CD8-positive, alpha-beta memory T cell (primary cell): ENCODE results near the gene OR51B4. TPM values are rescaled to one million over a fixed set of nuclear protein-coding genes. Genes with fewer than 3 reads are reported as not detected.
"Not testable (repeated sequence)": the region's sequence is repeated elsewhere in the genome, so short reads cannot be mapped to it uniquely, and the experiment has no call there.

Source experiments
- CTCF ChIA-PET: fragments of 350-600 bp; sonication (Branson Sonifier 250); formaldehyde crosslinking; loops from one replicate; lab custom pipeline; 2021; ENCODE audit warnings: antibody characterized with exemption; lab: Charles Lee
- POLR2A ChIA-PET: fragments of 350-600 bp; sonication (Branson Sonifier 250); formaldehyde crosslinking; loops from one replicate; lab custom pipeline; 2021; ENCODE audit warnings: antibody characterized with exemption; lab: Charles Lee
- DNase-seq, 5 donors: peaks; one replicate each; pipeline versions ENCODE4 v3.0.0 to v3.0.0-alpha.2; 2020 to 2022; ENCODE audit warnings: mixed read lengths in 1 of 5
- H3K27ac ChIP-seq: one replicate; pipeline ENCODE4 v1.7.0; 2013; ENCODE audit warnings: low read depth, mild to moderate bottlenecking, low read length, moderate library complexity
- H3K27me3 ChIP-seq: 2 replicates; pipeline ENCODE4 v1.7.0; 2013; ENCODE audit warnings: low read length, mild to moderate bottlenecking; ENCODE audit not compliant: insufficient read depth, poor library complexity, severe bottlenecking
- H3K36me3 ChIP-seq: 2 replicates; pipeline ENCODE4 v1.7.0; 2013; ENCODE audit warnings: mild to moderate bottlenecking, low read length, moderate library complexity; ENCODE audit not compliant: insufficient read depth
- H3K4me1 ChIP-seq: 2 replicates; pipeline ENCODE4 v1.7.0; 2013; ENCODE audit warnings: mild to moderate bottlenecking, low read length, moderate library complexity; ENCODE audit not compliant: insufficient read depth
- H3K4me3 ChIP-seq: 2 replicates; pipeline ENCODE4 v1.7.0; 2013; ENCODE audit warnings: mild to moderate bottlenecking, low read length
- H3K9me3 ChIP-seq: 2 replicates; pipeline ENCODE4 v1.7.0; 2013; ENCODE audit warnings: mild to moderate bottlenecking, low read length
- H3K27ac Mint-ChIP-seq, 8 donors: one replicate each; pipeline ENCODE4 v1.8.0; 2020 to 2021; ENCODE audit warnings: mixed read lengths in 8 of 8, mild to moderate bottlenecking in 6 of 8, inconsistent platforms in 3 of 8, moderate library complexity in 3 of 8
- H3K27me3 Mint-ChIP-seq, 2 donors: one replicate each; pipeline ENCODE4 v1.8.0; 2020 to 2021; ENCODE audit warnings: mixed read lengths in 2 of 2, mild to moderate bottlenecking in 1 of 2, moderate library complexity in 1 of 2
- H3K36me3 Mint-ChIP-seq, 3 donors: one replicate each; pipeline ENCODE4 v1.8.0; 2020 to 2021; ENCODE audit warnings: mixed read lengths in 3 of 3, inconsistent platforms in 1 of 3, mild to moderate bottlenecking in 1 of 3
- H3K4me1 Mint-ChIP-seq, 3 donors: one replicate each; pipeline ENCODE4 v1.8.0; 2020 to 2021; ENCODE audit warnings: mixed read lengths in 3 of 3, inconsistent platforms in 1 of 3, mild to moderate bottlenecking in 1 of 3
- H3K4me3 Mint-ChIP-seq, 7 donors: one replicate each; pipeline ENCODE4 v1.8.0; 2020 to 2021; ENCODE audit warnings: mixed read lengths in 7 of 7, mild to moderate bottlenecking in 6 of 7, moderate library complexity in 4 of 7, inconsistent platforms in 2 of 7
- H3K9me3 Mint-ChIP-seq, 5 donors: one replicate each; pipeline ENCODE4 v1.8.0; 2020 to 2022; ENCODE audit warnings: mixed read lengths in 5 of 5, mild to moderate bottlenecking in 3 of 5, moderate library complexity in 2 of 5, inconsistent platforms in 1 of 5
- polyA plus RNA-seq: library from polyadenylated mRNA; unstranded; fragments of 300-500 nt; fragmentation: Illumina TruSeq; gene quantifications from one replicate; pipeline ENCODE4 v1.2.3, GENCODE V29; 2021
- total RNA-seq, 2 experiments: library from RNA; stranded (reverse); gene quantifications; one replicate each; pipeline ENCODE4 v1.2.3, GENCODE V29; 2021

OR51B4 gene
- total and polyA plus RNA-seq, 3 experiments from 2014 or later = not detected

GRCh38 chr11:5337253-5337652 is 35.5 kb upstream of the OR51B4 start:
- POLR2A ChIA-PET, H3K36me3 ChIP-seq, H3K9me3 ChIP-seq, CTCF ChIA-PET, H3K36me3 Mint-ChIP-seq, H3K4me3 Mint-ChIP-seq, H3K4me1 ChIP-seq, H3K27ac Mint-ChIP-seq, H3K4me1 Mint-ChIP-seq, H3K4me3 ChIP-seq, H3K9me3 Mint-ChIP-seq, DNase-seq, H3K27me3 ChIP-seq, H3K27ac ChIP-seq: not testable (repeated sequence)
- H3K27me3 Mint-ChIP-seq = peaks cover 9 to 10% of the 10 kb centered on the region in 2 donors

GRCh38 chr11:5336331-5336730 is 34.6 kb upstream of the OR51B4 start:
- DNase-seq = no peak
- H3K4me3 Mint-ChIP-seq = no peak overlapping the region
- no peak overlapping the region for H3K27ac ChIP-seq
- POLR2A ChIA-PET = no interaction called here
- CTCF ChIA-PET = no interaction called here
- H3K9me3 ChIP-seq = no peaks in the 10 kb centered on the region
- no peaks in the 10 kb centered on the region for H3K27me3 ChIP-seq
- H3K4me3 ChIP-seq = no peak overlapping the region
- H3K9me3 Mint-ChIP-seq = peaks cover 0 to 4% (median 0%) of the 10 kb centered on the region in 5 donors
- no peaks in the 10 kb centered on the region for H3K36me3 Mint-ChIP-seq
- no peaks in the 10 kb centered on the region for H3K36me3 ChIP-seq
- no peaks in the 10 kb centered on the region for H3K4me1 ChIP-seq
- H3K27ac Mint-ChIP-seq = no peak overlapping the region
- peaks cover 9 to 10% of the 10 kb centered on the region in 2 donors for H3K27me3 Mint-ChIP-seq
- H3K4me1 Mint-ChIP-seq = no peaks in the 10 kb centered on the region

- Mint-ChIP-seq H3K9me3 (peaks cover 0 to 4% (median 0%) of the 10 kb centered on the region in 5 donors), H3K27ac (no peak overlapping the region), H3K4me1 (no peaks in the 10 kb centered on the region), H3K27me3 (peaks cover 8 to 9% of the 10 kb centered on the region in 2 donors), H3K36me3 (no peaks in the 10 kb centered on the region), H3K4me3 (no peak overlapping the region)
- no peak overlapping the region for H3K27ac ChIP-seq
- no peaks in the 10 kb centered on the region for H3K9me3 ChIP-seq
- no peak overlapping the region for H3K4me3 ChIP-seq
- CTCF ChIA-PET = no interaction called here
- H3K36me3 ChIP-seq = no peaks in the 10 kb centered on the region
- DNase-seq = no peak
- POLR2A ChIA-PET = no interaction called here
- no peaks in the 10 kb centered on the region for H3K27me3 ChIP-seq
- H3K4me1 ChIP-seq = no peaks in the 10 kb centered on the region
Measured at GRCh38 chr11:5335170-5335569, 33.4 kb upstream of the OR51B4 start.

- Mint-ChIP-seq H3K9me3 (peaks cover 0 to 7% (median 0%) of the 10 kb centered on the region in 5 donors), H3K4me3 (no peak within 1 kb of the TSS), H3K27me3 (no peaks in the 10 kb centered on the region), H3K36me3 (no peaks in the 10 kb centered on the region), H3K4me1 (no peaks in the 10 kb centered on the region), H3K27ac (no peak within 1 kb of the TSS)
- H3K4me3 ChIP-seq = no peak within 1 kb of the TSS
- H3K27me3 ChIP-seq = no peaks in the 10 kb centered on the region
- no peak for DNase-seq
- H3K27ac ChIP-seq = no peak within 1 kb of the TSS
- H3K4me1 ChIP-seq = no peaks in the 10 kb centered on the region
- ChIA-PET POLR2A (no interaction called here), CTCF (no interaction called here)
- H3K36me3 ChIP-seq = no peaks in the 10 kb centered on the region
- no peaks in the 10 kb centered on the region for H3K9me3 ChIP-seq
Measured at GRCh38 chr11:5324197-5324596, 22.5 kb upstream of the OR51B4 start, which contains the start of gene OR51B2. TSS of gene OR51B2 (minus strand) at chr11:5324297. CDS start at chr11:5324297, 0 bp downstream.

- Histone ChIP-seq H3K4me3 (no peak overlapping the region), H3K4me1 (no peaks in the 10 kb centered on the region), H3K36me3 (no peaks in the 10 kb centered on the region), H3K9me3 (no peaks in the 10 kb centered on the region), H3K27ac (no peak overlapping the region), H3K27me3 (no peaks in the 10 kb centered on the region)
- Mint-ChIP-seq H3K36me3 (no peaks in the 10 kb centered on the region), H3K27ac (no peak overlapping the region), H3K4me1 (no peaks in the 10 kb centered on the region), H3K4me3 (no peak overlapping the region), H3K9me3 (peaks cover 0 to 9% (median 0%) of the 10 kb centered on the region in 5 donors), H3K27me3 (no peaks in the 10 kb centered on the region)
- ChIA-PET POLR2A (no interaction called here), CTCF (no interaction called here)
- no peak for DNase-seq
Measured at GRCh38 chr11:5317292-5317691, 15.5 kb upstream of the OR51B4 start.

- DNase-seq, H3K27me3 ChIP-seq, H3K36me3 ChIP-seq, H3K4me1 Mint-ChIP-seq, H3K4me3 ChIP-seq, H3K9me3 Mint-ChIP-seq, H3K4me1 ChIP-seq, H3K36me3 Mint-ChIP-seq, POLR2A ChIA-PET, H3K9me3 ChIP-seq, H3K27ac Mint-ChIP-seq, H3K4me3 Mint-ChIP-seq, H3K27ac ChIP-seq, H3K27me3 Mint-ChIP-seq, CTCF ChIA-PET: not testable (repeated sequence)
Measured at GRCh38 chr11:5313326-5314023, 11.7 kb upstream of the OR51B4 start.

GRCh38 chr11:5310423-5310822 is 8.7 kb upstream of the OR51B4 start:
- Histone ChIP-seq H3K27me3 (no peaks in the 10 kb centered on the region), H3K36me3 (no peaks in the 10 kb centered on the region), H3K4me3 (no peak overlapping the region), H3K4me1 (no peaks in the 10 kb centered on the region), H3K9me3 (no peaks in the 10 kb centered on the region), H3K27ac (no peak overlapping the region)
- Mint-ChIP-seq H3K4me1 (no peaks in the 10 kb centered on the region), H3K4me3 (no peak overlapping the region), H3K27me3 (no peaks in the 10 kb centered on the region), H3K9me3 (no peaks in the 10 kb centered on the region), H3K27ac (no peak overlapping the region), H3K36me3 (no peaks in the 10 kb centered on the region)
- ChIA-PET POLR2A (no interaction called here), CTCF (no interaction called here)
- DNase-seq = no peak

GRCh38 chr11:5307256-5308019 is 5.7 kb upstream of the OR51B4 start:
- Histone ChIP-seq H3K4me1 (no peaks in the 10 kb centered on the region), H3K27me3 (no peaks in the 10 kb centered on the region), H3K9me3 (no peaks in the 10 kb centered on the region), H3K36me3 (no peaks in the 10 kb centered on the region), H3K4me3 (no peak overlapping the region), H3K27ac (no peak overlapping the region)
- no peak for DNase-seq
- Mint-ChIP-seq H3K27ac (no peak overlapping the region), H3K9me3 (no peaks in the 10 kb centered on the region), H3K4me3 (no peak overlapping the region), H3K27me3 (peaks cover 0 to 1% of the 10 kb centered on the region in 2 donors), H3K4me1 (no peaks in the 10 kb centered on the region), H3K36me3 (no peaks in the 10 kb centered on the region)
- ChIA-PET CTCF (no interaction called here), POLR2A (no interaction called here)
